Measurements from ENCODE around the gene TAGLN2. TPM values are rescaled to one million over a fixed set of nuclear protein-coding genes. Genes with fewer than 3 reads are reported as not detected.

Gene TAGLN2
- total RNA-seq, 1 experiment from 2014 or later, result 464 TPM

GRCh38 chr1:159895286-159895685 lies 30.0 kb downstream of the TAGLN2 start:
- intact Hi-C loops (cut with micrococcal nuclease), result no loop called here
- CTCF ChIA-PET, result interaction anchor here (0.6 to 15.0 kb wide), 18 partner anchors 9 to 768 kb away, joined by 3 to 1396 read pairs (median 128); partner anchors contain the start of genes DUSP23, FCRL6 and TAGLN2
- TF ChIP-seq, protein P1, sequence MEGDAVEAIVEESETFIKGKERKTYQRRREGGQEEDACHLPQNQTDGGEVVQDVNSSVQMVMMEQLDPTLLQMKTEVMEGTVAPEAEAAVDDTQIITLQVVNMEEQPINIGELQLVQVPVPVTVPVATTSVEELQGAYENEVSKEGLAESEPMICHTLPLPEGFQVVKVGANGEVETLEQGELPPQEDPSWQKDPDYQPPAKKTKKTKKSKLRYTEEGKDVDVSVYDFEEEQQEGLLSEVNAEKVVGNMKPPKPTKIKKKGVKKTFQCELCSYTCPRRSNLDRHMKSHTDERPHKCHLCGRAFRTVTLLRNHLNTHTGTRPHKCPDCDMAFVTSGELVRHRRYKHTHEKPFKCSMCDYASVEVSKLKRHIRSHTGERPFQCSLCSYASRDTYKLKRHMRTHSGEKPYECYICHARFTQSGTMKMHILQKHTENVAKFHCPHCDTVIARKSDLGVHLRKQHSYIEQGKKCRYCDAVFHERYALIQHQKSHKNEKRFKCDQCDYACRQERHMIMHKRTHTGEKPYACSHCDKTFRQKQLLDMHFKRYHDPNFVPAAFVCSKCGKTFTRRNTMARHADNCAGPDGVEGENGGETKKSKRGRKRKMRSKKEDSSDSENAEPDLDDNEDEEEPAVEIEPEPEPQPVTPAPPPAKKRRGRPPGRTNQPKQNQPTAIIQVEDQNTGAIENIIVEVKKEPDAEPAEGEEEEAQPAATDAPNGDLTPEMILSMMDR (IDR thresholded peaks at IDR 0.05; ENCODE audit: unreplicated experiment), result no peak

DNA sequence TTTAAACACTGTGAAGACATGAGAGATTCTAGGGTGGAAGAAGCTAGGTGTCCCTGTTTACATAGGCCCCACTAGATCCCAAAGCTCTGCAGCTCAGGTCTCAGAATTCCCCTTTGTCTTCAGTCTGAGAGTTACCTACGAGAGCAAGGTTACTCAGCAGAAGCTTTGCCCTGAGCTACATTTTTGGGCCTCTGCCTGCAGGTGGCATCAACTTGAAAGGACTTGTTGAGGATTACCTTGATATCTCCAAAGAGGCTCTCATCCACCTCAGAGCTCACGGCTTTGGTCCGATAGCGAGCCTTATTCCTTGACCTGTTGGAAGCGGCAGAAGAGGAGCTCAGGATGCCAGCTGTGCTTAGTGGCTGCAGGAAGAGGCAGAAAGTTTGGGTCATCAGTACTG lies 32.4 kb downstream of the TAGLN2 start:
- no TSS peak for BruUV-seq (replicated peaks)
- peaks cover 19% of the 10 kb centered on the region for H3K4me1 Mint-ChIP-seq (ENCODE audit: insufficient read depth, unreplicated experiment)
- TF ChIP-seq, protein P1 (IDR thresholded peaks at IDR 0.05; ENCODE audit: unreplicated experiment), result no peak
- DNase-seq (ENCODE audit: unreplicated experiment), result peak; percentile 53
- no peaks in the 10 kb centered on the region for H3K9me3 Mint-ChIP-seq (ENCODE audit: unreplicated experiment)
- ChIA-PET CTCF (interaction anchor here (0.5 to 15.0 kb wide), 69 partner anchors 8 to 1393 kb away, joined by 3 to 1396 read pairs (median 5); partner anchors contain the start of genes DUSP23, FCRL6, PIGM and SLAMF8), POLR2A (interaction anchor here (0.7 to 7.0 kb wide), 10 partner anchors 12 to 116 kb away, joined by 3 to 57 read pairs (median 4); partner anchors contain the start of gene DUSP23)
- intact Hi-C loops (cut with micrococcal nuclease), result loop anchor here (2.0 kb wide), 1 partner anchor 44 kb away; no protein-coding TSS in a partner anchor
- no peaks in the 10 kb centered on the region for H3K27me3 Mint-ChIP-seq (ENCODE audit: insufficient read depth, unreplicated experiment)
- no peaks in the 10 kb centered on the region for H3K36me3 Mint-ChIP-seq (ENCODE audit: insufficient read depth, unreplicated experiment)
- no peak overlapping the region for H3K4me3 Mint-ChIP-seq (ENCODE audit: unreplicated experiment)
- no peak overlapping the region for H3K27ac Mint-ChIP-seq (ENCODE audit: low read depth, unreplicated experiment)

More at GRCh38 chr1:159895286-159895685, 30.0 kb downstream of the TAGLN2 start:
- POLR2A ChIA-PET, result interaction anchor here (0.6 to 0.9 kb wide), 3 partner anchors 26 to 734 kb away, joined by 3 read pairs; no protein-coding TSS in a partner anchor
- DNase-seq (ENCODE audit: unreplicated experiment), result no peak
- Mint-ChIP-seq H3K27ac (ENCODE audit: low read depth, unreplicated experiment) (no peak overlapping the region), H3K36me3 (ENCODE audit: insufficient read depth, unreplicated experiment) (no peaks in the 10 kb centered on the region), H3K4me3 (ENCODE audit: unreplicated experiment) (no peak overlapping the region), H3K9me3 (ENCODE audit: unreplicated experiment) (no peaks in the 10 kb centered on the region), H3K27me3 (ENCODE audit: insufficient read depth, unreplicated experiment) (no peaks in the 10 kb centered on the region), H3K4me1 (ENCODE audit: insufficient read depth, unreplicated experiment) (peaks cover 14% of the 10 kb centered on the region)
- BruUV-seq (replicated peaks), result no TSS peak

DNA sequence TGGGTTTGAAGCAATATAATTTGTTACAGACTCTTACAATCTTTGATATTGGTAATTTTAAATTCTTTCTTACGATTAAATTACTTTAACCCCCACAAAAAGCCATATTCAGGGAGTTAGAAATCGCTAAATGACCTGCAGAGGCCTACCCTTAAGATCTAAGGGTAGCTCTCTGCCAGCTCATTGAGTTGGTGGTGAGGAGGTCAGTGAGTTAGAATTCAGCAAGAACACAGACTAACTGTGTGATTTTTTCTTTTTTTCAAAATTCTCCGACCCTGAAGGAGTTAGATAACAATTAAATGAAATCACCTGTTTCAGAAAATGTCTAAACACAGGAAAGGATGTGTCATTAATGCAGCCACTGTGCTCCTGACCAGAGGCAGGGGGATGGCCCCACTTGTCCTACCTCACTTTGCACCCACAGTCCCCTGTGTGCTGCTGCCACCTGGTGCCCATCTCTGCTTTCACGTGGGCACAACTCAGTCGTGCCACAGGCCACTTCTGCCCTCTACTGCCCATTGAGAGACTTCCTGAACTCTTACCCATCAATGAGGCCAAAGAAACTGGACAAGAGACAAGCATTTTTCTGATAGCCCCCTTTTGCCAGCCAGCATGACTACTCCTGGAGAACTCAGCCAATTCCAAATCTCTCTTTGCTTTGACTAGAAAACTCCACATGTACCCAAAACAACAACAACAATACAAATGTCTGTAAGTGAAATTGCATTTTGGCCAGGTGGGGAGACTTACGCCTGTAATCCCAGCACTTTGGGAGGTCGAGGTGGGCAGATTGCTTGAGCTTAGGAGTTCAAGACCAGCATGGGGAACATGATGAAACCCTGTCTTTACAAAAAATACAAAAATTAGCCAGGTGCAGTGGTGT lies 33.8 kb downstream of the TAGLN2 start:
- Mint-ChIP-seq H3K9me3 (ENCODE audit: unreplicated experiment) (no peaks in the 10 kb centered on the region), H3K4me1 (ENCODE audit: insufficient read depth, unreplicated experiment) (peaks cover 19% of the 10 kb centered on the region), H3K27ac (ENCODE audit: low read depth, unreplicated experiment) (peak overlapping the region; percentile 28), H3K27me3 (ENCODE audit: insufficient read depth, unreplicated experiment) (no peaks in the 10 kb centered on the region), H3K36me3 (ENCODE audit: insufficient read depth, unreplicated experiment) (no peaks in the 10 kb centered on the region), H3K4me3 (ENCODE audit: unreplicated experiment) (no peak overlapping the region)
- POLR2A ChIA-PET, result interaction anchor here (0.8 to 7.0 kb wide), 8 partner anchors 10 to 680 kb away, joined by 4 to 57 read pairs (median 4); partner anchors contain the start of gene DUSP23
- intact Hi-C loops (cut with micrococcal nuclease), result loop anchor here (1.0 to 2.0 kb wide), 9 partner anchors 37 to 759 kb away; partner anchors contain the start of gene DUSP23
- no TSS peak for BruUV-seq (replicated peaks)
- TF ChIP-seq, protein P1 (IDR thresholded peaks at IDR 0.05; ENCODE audit: unreplicated experiment), result peak; percentile 100
- CTCF ChIA-PET, result interaction anchor here (0.6 to 15.0 kb wide), 90 partner anchors 13 to 884 kb away, joined by 3 to 1396 read pairs (median 5); partner anchors contain the start of genes ACKR1, APCS, DUSP23 and FCRL6
- DNase-seq (ENCODE audit: unreplicated experiment), result peak; percentile 96

DNA sequence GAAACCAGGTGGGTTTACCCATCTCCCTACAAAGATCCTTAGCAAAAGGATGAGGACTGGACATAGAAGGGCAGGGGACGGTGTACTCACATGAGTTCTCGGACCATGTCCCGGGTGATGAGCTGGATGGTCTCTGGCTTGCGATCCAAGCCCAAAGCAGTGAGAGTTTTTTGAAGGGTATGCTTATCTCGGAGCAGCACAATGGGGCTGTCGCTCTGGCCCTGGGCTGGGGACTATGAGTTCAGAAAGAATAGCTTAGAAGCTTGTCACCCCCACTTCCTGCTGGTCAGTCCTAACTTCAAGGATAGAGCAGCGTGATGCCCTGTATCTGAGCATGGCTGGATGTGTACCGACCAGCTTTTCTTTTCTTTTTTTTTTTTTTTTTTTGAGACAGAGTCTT lies 34.9 kb downstream of the TAGLN2 start:
- DNase-seq (ENCODE audit: unreplicated experiment), result no peak
- ChIA-PET CTCF (interaction anchor here (0.6 to 15.0 kb wide), 51 partner anchors 8 to 1192 kb away, joined by 3 to 1396 read pairs (median 6); partner anchors contain the start of genes APCS, DUSP23, FCRL6 and IGSF9), POLR2A (interaction anchor here (1.0 to 7.0 kb wide), 8 partner anchors 9 to 113 kb away, joined by 3 to 57 read pairs (median 6); partner anchors contain the start of gene DUSP23)
- no peaks in the 10 kb centered on the region for H3K36me3 Mint-ChIP-seq (ENCODE audit: insufficient read depth, unreplicated experiment)
- intact Hi-C loops (cut with micrococcal nuclease), result no loop called here
- TF ChIP-seq, protein P1 (IDR thresholded peaks at IDR 0.05; ENCODE audit: unreplicated experiment), result no peak
- H3K27me3 Mint-ChIP-seq (ENCODE audit: insufficient read depth, unreplicated experiment), result no peaks in the 10 kb centered on the region
- H3K4me3 Mint-ChIP-seq (ENCODE audit: unreplicated experiment), result no peak overlapping the region
- H3K9me3 Mint-ChIP-seq (ENCODE audit: unreplicated experiment), result no peaks in the 10 kb centered on the region
- BruUV-seq (replicated peaks), result TSS peak; percentile 90
- H3K4me1 Mint-ChIP-seq (ENCODE audit: insufficient read depth, unreplicated experiment), result peaks cover 19% of the 10 kb centered on the region
- peak overlapping the region; percentile 44 for H3K27ac Mint-ChIP-seq (ENCODE audit: low read depth, unreplicated experiment)
